ENCODE measurements around the gene PGA5.

PGA5 gene

GRCh38 chr11:61294717-61295595, 54.0 kb downstream of the PGA5 start, which contains the start of gene VWCE:
Gene VWCE, minus strand, starts transcription at chr11:61295316. Its CDS starts 279 bp downstream, at chr11:61295037.
- no peak within 1 kb of the TSS for H3K27ac ChIP-seq (ENCODE audit: low read depth, low read length)
- peaks cover 3 to 8% of the 10 kb centered on the region in 2 donors for H3K27me3 ChIP-seq (ENCODE audit: control insufficient read depth in 1 of 2, insufficient read depth in 2 of 2, low read length in 2 of 2)
- H3K4me3 ChIP-seq (ENCODE audit: low read depth in 1 of 2, low read length in 2 of 2): peak within 1 kb of the TSS; percentile 71 to 72
- H3K9me3 ChIP-seq (ENCODE audit: control insufficient read depth in 1 of 2, low read length in 2 of 2): no peaks in the 10 kb centered on the region
- peak within 1 kb of the TSS; percentile 47 to 49 for H3K9ac ChIP-seq (ENCODE audit: low read depth in 1 of 2, low read length in 2 of 2)
- H3K4me1 ChIP-seq (ENCODE audit: control insufficient read depth in 1 of 2, insufficient read depth in 2 of 2, low read length in 2 of 2): peaks cover 26% of the 10 kb centered on the region in 2 donors
- H3K36me3 ChIP-seq (ENCODE audit: control insufficient read depth in 1 of 2, insufficient read depth in 2 of 2, low read length in 2 of 2): peaks cover 9 to 15% of the 10 kb centered on the region in 2 donors

- Histone ChIP-seq H3K4me3 (ENCODE audit: low read depth in 1 of 2, low read length in 2 of 2) (peak overlapping the region; percentile 71 to 72), H3K36me3 (ENCODE audit: control insufficient read depth in 1 of 2, insufficient read depth in 2 of 2, low read length in 2 of 2) (peaks cover 15 to 18% of the 10 kb centered on the region in 2 donors), H3K9me3 (ENCODE audit: control insufficient read depth in 1 of 2, low read length in 2 of 2) (no peaks in the 10 kb centered on the region), H3K27ac (ENCODE audit: low read depth, low read length) (no peak overlapping the region), H3K9ac (ENCODE audit: low read depth in 1 of 2, low read length in 2 of 2) (peak overlapping the region; percentile 47 to 49), H3K4me1 (ENCODE audit: control insufficient read depth in 1 of 2, insufficient read depth in 2 of 2, low read length in 2 of 2) (peaks cover 26% of the 10 kb centered on the region in 2 donors), H3K27me3 (ENCODE audit: control insufficient read depth in 1 of 2, insufficient read depth in 2 of 2, low read length in 2 of 2) (peaks cover 3 to 8% of the 10 kb centered on the region in 2 donors)
These were observed 54.6 kb downstream of the PGA5 start for GRCh38 chr11:61295596-61295926.

GRCh38 chr11:61297341-61297740, 56.4 kb downstream of the PGA5 start:
- peaks cover 30 to 33% of the 10 kb centered on the region in 2 donors for H3K36me3 ChIP-seq (ENCODE audit: control insufficient read depth in 1 of 2, insufficient read depth in 2 of 2, low read length in 2 of 2)
- peaks cover 26% of the 10 kb centered on the region in 2 donors for H3K4me1 ChIP-seq (ENCODE audit: control insufficient read depth in 1 of 2, insufficient read depth in 2 of 2, low read length in 2 of 2)
- no peak overlapping the region for H3K27ac ChIP-seq (ENCODE audit: low read depth, low read length)
- H3K4me3 ChIP-seq (ENCODE audit: low read depth in 1 of 2, low read length in 2 of 2): no peak overlapping the region
- H3K27me3 ChIP-seq (ENCODE audit: control insufficient read depth in 1 of 2, insufficient read depth in 2 of 2, low read length in 2 of 2): peaks cover 3 to 7% of the 10 kb centered on the region in 2 donors
- H3K9ac ChIP-seq (ENCODE audit: low read depth in 1 of 2, low read length in 2 of 2): no peak overlapping the region
- no peaks in the 10 kb centered on the region for H3K9me3 ChIP-seq (ENCODE audit: control insufficient read depth in 1 of 2, low read length in 2 of 2)

- no peak overlapping the region for H3K9ac ChIP-seq (ENCODE audit: low read depth in 1 of 2, low read length in 2 of 2)
- peaks cover 3 to 4% of the 10 kb centered on the region in 2 donors for H3K27me3 ChIP-seq (ENCODE audit: control insufficient read depth in 1 of 2, insufficient read depth in 2 of 2, low read length in 2 of 2)
- H3K36me3 ChIP-seq (ENCODE audit: control insufficient read depth in 1 of 2, insufficient read depth in 2 of 2, low read length in 2 of 2): peaks cover 34 to 37% of the 10 kb centered on the region in 2 donors
- no peak overlapping the region for H3K4me3 ChIP-seq (ENCODE audit: low read depth in 1 of 2, low read length in 2 of 2)
- H3K9me3 ChIP-seq (ENCODE audit: control insufficient read depth in 1 of 2, low read length in 2 of 2): no peaks in the 10 kb centered on the region
- H3K4me1 ChIP-seq (ENCODE audit: control insufficient read depth in 1 of 2, insufficient read depth in 2 of 2, low read length in 2 of 2): peaks cover 26% of the 10 kb centered on the region in 2 donors
- H3K27ac ChIP-seq (ENCODE audit: low read depth, low read length): no peak overlapping the region
These were observed 56.8 kb downstream of the PGA5 start for GRCh38 chr11:61297746-61298145.

GRCh38 chr11:61298663-61299244, 57.8 kb downstream of the PGA5 start:
- no peak overlapping the region for H3K27ac ChIP-seq (ENCODE audit: low read depth, low read length)
- peaks cover 39 to 47% of the 10 kb centered on the region in 2 donors for H3K36me3 ChIP-seq (ENCODE audit: control insufficient read depth in 1 of 2, insufficient read depth in 2 of 2, low read length in 2 of 2)
- no peak overlapping the region for H3K9ac ChIP-seq (ENCODE audit: low read depth in 1 of 2, low read length in 2 of 2)

More at GRCh38 chr11:61298663-61299244, 57.8 kb downstream of the PGA5 start:
- Histone ChIP-seq H3K9me3 (ENCODE audit: control insufficient read depth in 1 of 2, low read length in 2 of 2) (no peaks in the 10 kb centered on the region), H3K4me1 (ENCODE audit: control insufficient read depth in 1 of 2, insufficient read depth in 2 of 2, low read length in 2 of 2) (peaks cover 25 to 26% of the 10 kb centered on the region in 2 donors), H3K4me3 (ENCODE audit: low read depth in 1 of 2, low read length in 2 of 2) (no peak overlapping the region), H3K27me3 (ENCODE audit: control insufficient read depth in 1 of 2, insufficient read depth in 2 of 2, low read length in 2 of 2) (peaks cover 0 to 4% of the 10 kb centered on the region in 2 donors)

Measured in duodenal mucosa (tissue), 2 donors.